ENCODE measurements around the gene CFAP46. TPM values are rescaled to one million over a fixed set of nuclear protein-coding genes. Genes with fewer than 3 reads are reported as not detected.

The CFAP46 gene
- total RNA-seq, 1 experiment from 2014 or later: 1.6 TPM

DNA sequence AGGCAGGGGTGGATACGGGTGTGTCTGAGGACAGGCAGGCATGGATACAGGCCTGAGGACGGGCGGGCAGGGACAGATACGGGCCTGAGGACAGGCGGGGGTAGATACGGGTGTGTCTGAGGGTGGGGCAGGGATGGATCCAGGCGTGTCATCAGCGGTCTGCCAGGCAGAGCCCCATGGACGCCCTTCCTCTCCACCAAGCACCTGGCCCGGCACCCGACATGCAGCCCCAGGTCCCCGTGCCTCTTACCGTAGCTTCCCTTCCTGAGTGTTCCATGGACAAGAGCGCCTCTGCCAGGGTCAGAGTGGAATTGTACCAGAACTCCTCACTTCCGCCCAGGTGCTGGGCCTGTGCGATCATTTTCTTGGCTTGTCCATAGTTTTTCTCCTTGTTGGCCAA is 81.8 kb downstream of the CFAP46 start:
- in situ Hi-C loops (cut with HindIII; ENCODE audit: low pct_unique_long_range_greater_than_20kb, low sequenced_read_pairs) (no loop called here), intact Hi-C loops (cut with micrococcal nuclease; ENCODE audit: unreplicated experiment) (no loop called here)
- no TSS peak for BruUV-seq (replicated peaks)
- ChIA-PET POLR2A (no interaction called here), CTCF (no interaction called here)
- Histone ChIP-seq H3K4me3 (ENCODE audit: low read depth in 2 of 2, low read length in 2 of 2) (no peak overlapping the region), H3K36me3 (ENCODE audit: control insufficient read depth, insufficient read depth, low read length) (no peaks in the 10 kb centered on the region), H3K27ac (ENCODE audit: low read length) (no peak overlapping the region), H3K27me3 (ENCODE audit: control insufficient read depth, insufficient read depth, low read length) (peaks cover 6% of the 10 kb centered on the region), H3K4me1 (ENCODE audit: control insufficient read depth, insufficient read depth, low read length) (no peaks in the 10 kb centered on the region; the same call in 1 of the 2 replicates), H3K9me3 (ENCODE audit: control insufficient read depth, insufficient read depth, low read depth, low read length) (no peaks in the 10 kb centered on the region)
- DNase-seq (ENCODE audit: low read depth, low spot score) (no peak), ATAC-seq (no peak)
- TF ChIP-seq, protein P1, sequence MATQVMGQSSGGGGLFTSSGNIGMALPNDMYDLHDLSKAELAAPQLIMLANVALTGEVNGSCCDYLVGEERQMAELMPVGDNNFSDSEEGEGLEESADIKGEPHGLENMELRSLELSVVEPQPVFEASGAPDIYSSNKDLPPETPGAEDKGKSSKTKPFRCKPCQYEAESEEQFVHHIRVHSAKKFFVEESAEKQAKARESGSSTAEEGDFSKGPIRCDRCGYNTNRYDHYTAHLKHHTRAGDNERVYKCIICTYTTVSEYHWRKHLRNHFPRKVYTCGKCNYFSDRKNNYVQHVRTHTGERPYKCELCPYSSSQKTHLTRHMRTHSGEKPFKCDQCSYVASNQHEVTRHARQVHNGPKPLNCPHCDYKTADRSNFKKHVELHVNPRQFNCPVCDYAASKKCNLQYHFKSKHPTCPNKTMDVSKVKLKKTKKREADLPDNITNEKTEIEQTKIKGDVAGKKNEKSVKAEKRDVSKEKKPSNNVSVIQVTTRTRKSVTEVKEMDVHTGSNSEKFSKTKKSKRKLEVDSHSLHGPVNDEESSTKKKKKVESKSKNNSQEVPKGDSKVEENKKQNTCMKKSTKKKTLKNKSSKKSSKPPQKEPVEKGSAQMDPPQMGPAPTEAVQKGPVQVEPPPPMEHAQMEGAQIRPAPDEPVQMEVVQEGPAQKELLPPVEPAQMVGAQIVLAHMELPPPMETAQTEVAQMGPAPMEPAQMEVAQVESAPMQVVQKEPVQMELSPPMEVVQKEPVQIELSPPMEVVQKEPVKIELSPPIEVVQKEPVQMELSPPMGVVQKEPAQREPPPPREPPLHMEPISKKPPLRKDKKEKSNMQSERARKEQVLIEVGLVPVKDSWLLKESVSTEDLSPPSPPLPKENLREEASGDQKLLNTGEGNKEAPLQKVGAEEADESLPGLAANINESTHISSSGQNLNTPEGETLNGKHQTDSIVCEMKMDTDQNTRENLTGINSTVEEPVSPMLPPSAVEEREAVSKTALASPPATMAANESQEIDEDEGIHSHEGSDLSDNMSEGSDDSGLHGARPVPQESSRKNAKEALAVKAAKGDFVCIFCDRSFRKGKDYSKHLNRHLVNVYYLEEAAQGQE (IDR thresholded peaks at IDR 0.05; ENCODE audit: insufficient read depth in 1 of 2, low read depth in 2 of 2, low read length in 1 of 2): no peak
- TF ChIP-seq SIN3A (IDR thresholded peaks at IDR 0.05; ENCODE audit: borderline replicate concordance, insufficient read depth, low read depth, low read length) (no peak), POLR2AphosphoS5 (IDR thresholded peaks at IDR 0.05; ENCODE audit: low read depth, low read length) (no peak), TCF7L2 (IDR thresholded peaks at IDR 0.05; ENCODE audit: low read depth, low read length) (no peak)
- TF ChIP-seq, protein P2, sequence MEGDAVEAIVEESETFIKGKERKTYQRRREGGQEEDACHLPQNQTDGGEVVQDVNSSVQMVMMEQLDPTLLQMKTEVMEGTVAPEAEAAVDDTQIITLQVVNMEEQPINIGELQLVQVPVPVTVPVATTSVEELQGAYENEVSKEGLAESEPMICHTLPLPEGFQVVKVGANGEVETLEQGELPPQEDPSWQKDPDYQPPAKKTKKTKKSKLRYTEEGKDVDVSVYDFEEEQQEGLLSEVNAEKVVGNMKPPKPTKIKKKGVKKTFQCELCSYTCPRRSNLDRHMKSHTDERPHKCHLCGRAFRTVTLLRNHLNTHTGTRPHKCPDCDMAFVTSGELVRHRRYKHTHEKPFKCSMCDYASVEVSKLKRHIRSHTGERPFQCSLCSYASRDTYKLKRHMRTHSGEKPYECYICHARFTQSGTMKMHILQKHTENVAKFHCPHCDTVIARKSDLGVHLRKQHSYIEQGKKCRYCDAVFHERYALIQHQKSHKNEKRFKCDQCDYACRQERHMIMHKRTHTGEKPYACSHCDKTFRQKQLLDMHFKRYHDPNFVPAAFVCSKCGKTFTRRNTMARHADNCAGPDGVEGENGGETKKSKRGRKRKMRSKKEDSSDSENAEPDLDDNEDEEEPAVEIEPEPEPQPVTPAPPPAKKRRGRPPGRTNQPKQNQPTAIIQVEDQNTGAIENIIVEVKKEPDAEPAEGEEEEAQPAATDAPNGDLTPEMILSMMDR (IDR thresholded peaks at IDR 0.05): no peak

DNA sequence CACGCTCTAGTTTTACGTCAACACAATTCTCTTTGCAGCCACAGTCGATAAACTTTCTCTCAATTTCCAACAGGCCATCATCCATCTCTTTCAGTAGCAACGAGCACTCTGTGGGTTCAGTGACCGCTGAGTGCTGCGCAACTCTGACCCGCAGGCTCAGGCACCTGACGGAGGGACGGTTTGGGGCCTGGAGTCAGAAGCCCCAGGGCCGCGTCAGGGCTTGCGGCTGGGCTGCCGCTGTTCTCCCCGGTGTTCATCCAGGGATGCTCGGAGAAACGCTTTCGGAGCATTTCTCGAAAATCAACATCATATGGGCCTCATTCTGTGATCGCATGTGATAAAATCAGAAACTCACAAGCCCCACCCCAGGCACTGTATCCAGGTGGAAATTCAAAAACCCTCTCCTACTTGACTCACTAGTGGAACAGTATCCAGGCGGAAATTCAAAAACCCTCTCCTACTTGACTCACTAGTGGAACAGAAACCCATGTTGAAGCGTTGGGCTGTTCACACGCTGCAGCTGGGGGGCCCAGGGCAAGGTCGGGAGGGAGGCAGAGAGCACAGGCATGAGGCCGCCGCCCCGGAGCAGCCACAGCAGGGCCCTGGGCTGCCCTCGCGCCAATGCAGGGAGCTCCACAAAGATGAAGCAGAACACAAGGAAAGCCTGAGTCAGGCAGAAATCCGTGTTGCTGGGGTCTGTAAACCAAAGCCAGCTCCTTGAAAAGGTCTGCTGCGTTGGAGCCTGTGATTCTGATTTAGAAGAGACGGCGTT is 83.1 kb downstream of the CFAP46 start:
- Histone ChIP-seq H3K4me3 (ENCODE audit: low read depth in 2 of 2, low read length in 2 of 2) (no peak overlapping the region), H3K36me3 (ENCODE audit: control insufficient read depth, insufficient read depth, low read length) (no peaks in the 10 kb centered on the region), H3K9me3 (ENCODE audit: control insufficient read depth, insufficient read depth, low read depth, low read length) (no peaks in the 10 kb centered on the region), H3K27me3 (ENCODE audit: control insufficient read depth, insufficient read depth, low read length) (peaks cover 17% of the 10 kb centered on the region), H3K4me1 (ENCODE audit: control insufficient read depth, insufficient read depth, low read length) (no peaks in the 10 kb centered on the region; the same call in 1 of the 2 replicates), H3K27ac (ENCODE audit: low read length) (no peak overlapping the region)
- in situ Hi-C loops (cut with HindIII; ENCODE audit: low pct_unique_long_range_greater_than_20kb, low sequenced_read_pairs) (no loop called here), intact Hi-C loops (cut with micrococcal nuclease; ENCODE audit: unreplicated experiment) (no loop called here)
- ATAC-seq: no peak
- no TSS peak for BruUV-seq (replicated peaks)
- no peak for DNase-seq (ENCODE audit: low read depth, low spot score)
- CTCF ChIA-PET: no interaction called here
- POLR2A ChIA-PET: no interaction called here
- TF ChIP-seq SIN3A (IDR thresholded peaks at IDR 0.05; ENCODE audit: borderline replicate concordance, insufficient read depth, low read depth, low read length): no peak
- TF ChIP-seq, protein P1 (IDR thresholded peaks at IDR 0.05; ENCODE audit: insufficient read depth in 1 of 2, low read depth in 2 of 2, low read length in 1 of 2): no peak
- TF ChIP-seq POLR2AphosphoS5 (IDR thresholded peaks at IDR 0.05; ENCODE audit: low read depth, low read length): no peak
- TF ChIP-seq, protein P2 (IDR thresholded peaks at IDR 0.05): no peak
- TF ChIP-seq TCF7L2 (IDR thresholded peaks at IDR 0.05; ENCODE audit: low read depth, low read length): no peak

Measured in Panc1 (cell line).